MCF 10A (cell line): ENCODE results near the gene CCDC167. TPM values are rescaled to one million over a fixed set of nuclear protein-coding genes. Genes with fewer than 3 reads are reported as not detected.

Experiments used
- BruUV-seq: library from RNA; stranded (reverse); fragments of 400-500 nt; replicated peaks from 2 replicates; lab custom pipeline; 2021; lab: Mats Ljungman, UMichigan
- CTCF ChIA-PET: fragments of 300-600 bp; sonication (Branson Sonifier 250); formaldehyde crosslinking; extraction: SDS; loops from one replicate; lab custom pipeline; 2021; ENCODE audit warnings: antibody characterized with exemption, inconsistent platforms; lab: Yijun Ruan, JAX
- POLR2A ChIA-PET: fragments of 300-600, 350-650 bp; sonication (Branson Sonifier 250); formaldehyde crosslinking; extraction: SDS; loops from one replicate; lab custom pipeline; 2020; ENCODE audit warnings: antibody characterized with exemption, inconsistent platforms; lab: Yijun Ruan, JAX
- DNase-seq: peaks from one replicate; pipeline ENCODE4 v3.0.0-alpha.2; 2018; ENCODE audit not compliant: unreplicated experiment
- H3K27ac Mint-ChIP-seq: one replicate; pipeline ENCODE4 v1.8.0; 2022; ENCODE audit warnings: mild to moderate bottlenecking, low read depth, mixed read lengths; ENCODE audit not compliant: unreplicated experiment
- H3K27me3 Mint-ChIP-seq: one replicate; pipeline ENCODE4 v1.8.0; 2022; ENCODE audit warnings: mixed read lengths; ENCODE audit not compliant: insufficient read depth, unreplicated experiment
- H3K36me3 Mint-ChIP-seq: one replicate; pipeline ENCODE4 v1.8.0; 2022; ENCODE audit warnings: mild to moderate bottlenecking, moderate library complexity, mixed read lengths; ENCODE audit not compliant: insufficient read depth, unreplicated experiment
- H3K4me1 Mint-ChIP-seq: one replicate; pipeline ENCODE4 v1.8.0; 2022; ENCODE audit warnings: mixed read lengths; ENCODE audit not compliant: insufficient read depth, unreplicated experiment
- H3K4me3 Mint-ChIP-seq: one replicate; pipeline ENCODE4 v1.8.0; 2022; ENCODE audit warnings: mild to moderate bottlenecking, moderate library complexity, mixed read lengths; ENCODE audit not compliant: unreplicated experiment
- H3K9me3 Mint-ChIP-seq: one replicate; pipeline ENCODE4 v1.8.0; 2022; ENCODE audit warnings: mixed read lengths; ENCODE audit not compliant: unreplicated experiment
- CTCF ChIP-seq: fragments of 200-600 bp; IDR thresholded peaks from one replicate; pipeline ENCODE4 v1.8.0; 2022; ENCODE audit warnings: antibody characterized with exemption, mild to moderate bottlenecking; ENCODE audit not compliant: unreplicated experiment
- intact Hi-C: fragments of 100-400 bp; cut with micrococcal nuclease; formaldehyde crosslinking; loops from 2 replicates; pipeline ENCODE4 v1.14.1; 2022
- total RNA-seq: library from RNA; stranded (reverse); gene quantifications from 2 replicates; pipeline ENCODE4 v1.2.3, GENCODE V29; 2022

Gene CCDC167
- total RNA-seq, 1 experiment from 2014 or later = 24.4 TPM

GRCh38 chr6:37474316-37474715 is 25.4 kb downstream of the CCDC167 start:
- POLR2A ChIA-PET = interaction anchor here (1.0 to 3.2 kb wide), 5 partner anchors 26 to 89 kb away, joined by 3 to 20 read pairs (median 3); partner anchors contain the start of genes CCDC167 and CMTR1
- TF ChIP-seq CTCF = no peak
- CTCF ChIA-PET = interaction anchor here (0.7 to 2.7 kb wide), 9 partner anchors 11 to 527 kb away, joined by 3 to 15 read pairs (median 3); no protein-coding TSS in a partner anchor
- Mint-ChIP-seq H3K4me3 (no peak overlapping the region), H3K36me3 (peaks cover 63% of the 10 kb centered on the region), H3K9me3 (no peaks in the 10 kb centered on the region), H3K27ac (no peak overlapping the region), H3K27me3 (no peaks in the 10 kb centered on the region), H3K4me1 (peaks cover 20% of the 10 kb centered on the region)
- intact Hi-C loops = no loop called here
- no TSS peak for BruUV-seq
- DNase-seq = no peak

- intact Hi-C loops = no loop called here
- ChIA-PET POLR2A (interaction anchor here (0.6 to 3.2 kb wide), 11 partner anchors 15 to 148 kb away, joined by 3 to 20 read pairs (median 3); partner anchors contain the start of gene CMTR1), CTCF (interaction anchor here (0.5 to 2.7 kb wide), 12 partner anchors 12 to 1656 kb away, joined by 3 to 15 read pairs (median 4); no protein-coding TSS in a partner anchor)
- Mint-ChIP-seq H3K9me3 (no peaks in the 10 kb centered on the region), H3K36me3 (peaks cover 61% of the 10 kb centered on the region), H3K27me3 (no peaks in the 10 kb centered on the region), H3K27ac (no peak overlapping the region), H3K4me3 (no peak overlapping the region), H3K4me1 (peaks cover 20% of the 10 kb centered on the region)
- DNase-seq = peak; percentile 96
- no TSS peak for BruUV-seq
- TF ChIP-seq CTCF = no peak
These were observed 26.2 kb downstream of the CCDC167 start for GRCh38 chr6:37473364-37474095.

GRCh38 chr6:37467718-37468117 is 32.0 kb downstream of the CCDC167 start:
- no peak for TF ChIP-seq CTCF
- no peak for DNase-seq
- Mint-ChIP-seq H3K27ac (no peak overlapping the region), H3K9me3 (no peaks in the 10 kb centered on the region), H3K27me3 (no peaks in the 10 kb centered on the region), H3K36me3 (peaks cover 22% of the 10 kb centered on the region), H3K4me3 (no peak overlapping the region), H3K4me1 (peaks cover under 1% of the 10 kb centered on the region)
- no TSS peak for BruUV-seq
- POLR2A ChIA-PET = interaction anchor here (1.0 kb wide), 1 partner anchor 34 kb away, joined by 3 read pairs; the partner anchor contains the start of gene CMTR1
- intact Hi-C loops = no loop called here
- CTCF ChIA-PET = interaction anchor here (0.6 to 1.5 kb wide), 5 partner anchors 11 to 240 kb away, joined by 3 to 7 read pairs (median 4); no protein-coding TSS in a partner anchor

- no peaks in the 10 kb centered on the region for H3K27me3 Mint-ChIP-seq
- CTCF ChIA-PET = interaction anchor here (1.0 to 1.2 kb wide), 2 partner anchors 105 to 329 kb away, joined by 3 read pairs; no protein-coding TSS in a partner anchor
- intact Hi-C loops = no loop called here
- POLR2A ChIA-PET = no interaction called here
- H3K36me3 Mint-ChIP-seq = peaks cover 40% of the 10 kb centered on the region
- no peak overlapping the region for H3K4me3 Mint-ChIP-seq
- TF ChIP-seq CTCF = no peak
- H3K27ac Mint-ChIP-seq = no peak overlapping the region
- H3K9me3 Mint-ChIP-seq = no peaks in the 10 kb centered on the region
- DNase-seq = no peak
- no TSS peak for BruUV-seq
- H3K4me1 Mint-ChIP-seq = no peaks in the 10 kb centered on the region
These were observed 36.6 kb downstream of the CCDC167 start for GRCh38 chr6:37463110-37463509.
